Measurements from ENCODE around the gene FGFRL1.

FGFRL1 gene

DNA sequence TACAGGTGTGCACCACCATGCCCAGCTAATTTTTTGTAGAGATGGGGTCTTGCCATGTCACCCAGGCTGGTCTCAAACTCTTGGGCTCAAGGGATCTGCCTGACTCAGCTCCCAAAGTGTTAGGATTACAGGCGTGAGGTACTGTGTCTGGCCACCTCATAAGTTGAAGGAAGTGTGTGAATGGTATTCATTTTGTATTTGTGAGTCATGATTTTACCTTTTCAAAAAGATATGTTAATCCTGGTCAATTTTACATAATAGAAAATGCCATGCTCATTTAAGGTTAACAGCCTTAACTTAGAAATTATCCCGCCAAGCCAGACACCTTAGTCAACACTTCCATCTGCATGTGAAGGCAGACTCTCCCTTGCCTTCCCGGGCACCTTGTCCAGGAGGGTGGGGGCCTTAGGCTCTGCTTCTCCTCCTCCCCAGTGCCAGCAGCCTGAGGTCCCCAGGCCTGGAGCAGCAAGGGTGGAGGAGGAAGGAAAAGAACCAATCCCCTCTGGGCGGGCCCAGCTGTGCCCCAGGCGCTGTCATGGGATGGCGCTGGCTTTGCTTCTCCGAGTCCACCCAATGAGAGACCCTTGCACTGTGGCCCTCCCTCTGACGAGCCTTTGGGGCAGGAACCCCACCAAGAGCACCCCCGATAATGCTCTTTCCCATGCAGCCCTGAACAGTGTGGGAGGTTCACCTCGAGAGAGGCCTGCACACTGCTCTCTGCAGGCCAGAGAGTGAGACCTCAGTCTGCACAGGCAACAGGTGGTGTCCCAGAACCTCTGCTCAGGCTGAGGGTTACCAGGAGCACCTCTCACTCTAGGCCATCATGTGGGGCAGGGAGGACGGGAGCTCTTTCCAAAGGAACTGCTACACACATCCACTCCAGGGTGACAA, 64.6 kb downstream of the FGFRL1 start:
- no peak for DNase-seq (ENCODE audit: low spot score)
